HepG2 (cell line): ENCODE data around the gene GPR158. TPM values are rescaled to one million over a fixed set of nuclear protein-coding genes. Genes with fewer than 3 reads are reported as not detected.

Experiments used
- ATAC-seq: fragments of 200-7000 bp; cut with Tn5 transposase; 3 replicates; pipeline ENCODE4 v1.9.1; 2020; ENCODE audit warnings: mild to moderate bottlenecking, moderate library complexity
- BruUV-seq: library from RNA; stranded (reverse); fragments of 400-500 nt; replicated peaks from 2 replicates; lab custom pipeline; 2021; lab: Mats Ljungman, UMichigan
- CTCF ChIA-PET: fragments of 300-600 bp; formaldehyde crosslinking; extraction: SDS; loops from one replicate; lab custom pipeline; 2021; ENCODE audit warnings: low total read pairs, inconsistent platforms, low intra/inter-chr PET ratio; lab: Yijun Ruan, JAX
- POLR2A ChIA-PET: fragments of 350-600 bp; sonication (Branson Sonifier 250); formaldehyde crosslinking; loops from one replicate; lab custom pipeline; 2020; ENCODE audit warnings: antibody characterized with exemption, inconsistent platforms; lab: Yijun Ruan, JAX
- DNase-seq: peaks from one replicate; pipeline ENCODE4 v3.0.0-alpha.2; 2015; ENCODE audit warnings: low spot score
- FAIRE-seq: peaks from 3 replicates; lab custom pipeline; 2011; peaks lifted over from hg19 to GRCh38; lab: Jason Lieb, UNC
- H2AFZ ChIP-seq: one replicate; pipeline ENCODE4 v1.6.1; 2011; ENCODE audit warnings: low read length, inconsistent platforms
- H3K27ac ChIP-seq: fragments of 300-600 bp; 3 replicates; pipeline ENCODE4 v1.8.0; 2011; ENCODE audit warnings: mixed run types, mild to moderate bottlenecking, mixed read lengths, low read length, inconsistent platforms; ENCODE audit not compliant: insufficient read depth; ENCODE audit errors: extremely low read length
- H3K27me3 ChIP-seq, 2 experiments: fragments of 200-600 bp in 1 of 2; 2 replicates in 1 of 2; 3 replicates in 1 of 2; pipeline versions ENCODE4 v1.6.0 to v1.8.0; 2011; ENCODE audit warnings: low read length in 2 of 2, mild to moderate bottlenecking in 2 of 2, moderate library complexity in 2 of 2, inconsistent platforms in 1 of 2; ENCODE audit not compliant: insufficient read depth in 2 of 2, control insufficient read depth in 1 of 2
- H3K36me3 ChIP-seq, 2 experiments: fragments of 200-600 bp in 1 of 2; replicated peaks in 1 of 2; 2 replicates in 1 of 2; 3 replicates in 1 of 2; pipeline versions ENCODE4 v1.5.1 to v1.8.0; 2011; ENCODE audit warnings: low read length in 2 of 2, inconsistent platforms in 1 of 2; ENCODE audit not compliant: insufficient read depth in 2 of 2, control insufficient read depth in 1 of 2
- H3K4me1 ChIP-seq: 2 replicates; pipeline ENCODE4 v1.5.1; 2012; ENCODE audit warnings: low read length, inconsistent platforms; ENCODE audit not compliant: insufficient read depth
- H3K4me2 ChIP-seq: 2 replicates; pipeline ENCODE4 v1.6.0; 2011; ENCODE audit warnings: low read depth, low read length, inconsistent platforms
- H3K4me3 ChIP-seq, 3 experiments: fragments of 200-600 bp in 1 of 3; sonication (generic), shearing (Covaris generic) in 1 of 3; replicated peaks in 1 of 3; 2 replicates each; pipeline ENCODE4 v1.5.1; 2011 to 2016; ENCODE audit warnings: low read length in 3 of 3, inconsistent platforms in 2 of 3, low read depth in 2 of 3, mild to moderate bottlenecking in 2 of 3, control low read depth in 1 of 3, mixed read lengths in 1 of 3; ENCODE audit not compliant: insufficient read depth in 1 of 3
- H3K79me2 ChIP-seq: one replicate; pipeline ENCODE4 v1.6.1; 2011; ENCODE audit warnings: low read length, inconsistent platforms; ENCODE audit not compliant: insufficient read depth
- H3K9ac ChIP-seq: 2 replicates; pipeline ENCODE4 v1.6.0; 2011; ENCODE audit warnings: mild to moderate bottlenecking, low read depth, low read length, inconsistent platforms; ENCODE audit not compliant: insufficient read depth
- H3K9me3 ChIP-seq: 2 replicates; pipeline ENCODE4 v1.5.1; 2012; ENCODE audit warnings: mild to moderate bottlenecking, low read length
- H4K20me1 ChIP-seq: 2 replicates; pipeline ENCODE4 v1.6.0; 2011; ENCODE audit warnings: inconsistent platforms, mild to moderate bottlenecking, low read length, moderate library complexity; ENCODE audit not compliant: insufficient read depth
- AHR ChIP-seq: IDR thresholded peaks from 2 replicates; pipeline ENCODE4 v1.6.1; 2018; ENCODE audit warnings: missing genetic modification reagents, missing compliant biosample characterization
- HDAC6 ChIP-seq: fragments of 200-600 bp; sonication (generic); IDR thresholded peaks from 2 replicates; pipeline ENCODE4 v1.7.0; 2017; ENCODE audit warnings: mild to moderate bottlenecking, antibody characterized with exemption, low read length, low read depth
- HNRNPH1 ChIP-seq: fragments of 200-400 bp; formaldehyde crosslinking; optimal IDR thresholded peaks from 2 replicates; pipeline ENCODE3; 2017; ENCODE audit warnings: mild to moderate bottlenecking, low read depth, low read length
- JUN ChIP-seq: sonication (generic); formaldehyde crosslinking; IDR thresholded peaks from 2 replicates; pipeline ENCODE4 v1.4.0; 2020; ENCODE audit warnings: mild to moderate bottlenecking, missing genetic modification reagents
- KLF11 ChIP-seq: IDR thresholded peaks from 2 replicates; pipeline ENCODE4 v1.6.1; 2016; ENCODE audit warnings: missing compliant biosample characterization
- MATR3 ChIP-seq: sonication (generic); formaldehyde crosslinking; IDR thresholded peaks from 2 replicates; pipeline ENCODE4 v1.4.0; 2020; ENCODE audit warnings: missing genetic modification reagents
- MXD1 ChIP-seq: sonication (generic); formaldehyde crosslinking; IDR thresholded peaks from 2 replicates; pipeline ENCODE4 v1.4.0; 2020; ENCODE audit warnings: mild to moderate bottlenecking, missing genetic modification reagents
- PLRG1 ChIP-seq: fragments of 450-650 bp; conservative IDR thresholded peaks from 2 replicates; pipeline ENCODE4 v1.6.1; 2016
- SOX5 ChIP-seq: IDR thresholded peaks from 2 replicates; pipeline ENCODE4 v1.6.1; 2016; ENCODE audit warnings: borderline replicate concordance
- STAT6 ChIP-seq: sonication (generic); formaldehyde crosslinking; IDR thresholded peaks from 2 replicates; pipeline ENCODE4 v1.4.0; 2020; ENCODE audit warnings: missing genetic modification reagents, mild to moderate bottlenecking, borderline replicate concordance
- ZFP36 ChIP-seq: fragments of 150-350 bp; IDR thresholded peaks from 2 replicates; pipeline ENCODE4 v1.6.1; 2018; ENCODE audit warnings: borderline replicate concordance, low read length, low read depth; ENCODE audit not compliant: partially characterized antibody
- ZFP37 ChIP-seq: sonication (generic); formaldehyde crosslinking; IDR thresholded peaks from 2 replicates; pipeline ENCODE4 v1.4.0; 2020; ENCODE audit warnings: missing genetic modification reagents, borderline replicate concordance
- ZFP62 ChIP-seq: sonication (generic); formaldehyde crosslinking; IDR thresholded peaks from 2 replicates; pipeline ENCODE4 v1.4.0; 2020; ENCODE audit warnings: missing genetic modification reagents
- ZFYVE20 ChIP-seq: sonication (generic); formaldehyde crosslinking; IDR thresholded peaks from 2 replicates; pipeline ENCODE4 v1.8.0; 2023; ENCODE audit warnings: low read depth, mild to moderate bottlenecking, moderate library complexity, missing genetic modification reagents, borderline replicate concordance
- ZNF205 ChIP-seq: IDR thresholded peaks from 2 replicates; pipeline ENCODE4 v1.6.1; 2018; ENCODE audit warnings: missing biosample characterization, missing genetic modification reagents
- ZNF256 ChIP-seq: sonication (generic); formaldehyde crosslinking; conservative IDR thresholded peaks from 2 replicates; pipeline ENCODE4 v1.4.0; 2020; ENCODE audit warnings: missing genetic modification reagents
- ZNF3 ChIP-seq: IDR thresholded peaks from 2 replicates; pipeline ENCODE4 v1.7.0; 2017; ENCODE audit warnings: inconsistent platforms
- ZNF501 ChIP-seq: sonication (generic); formaldehyde crosslinking; IDR thresholded peaks from 2 replicates; pipeline ENCODE4 v1.5.1; 2020; ENCODE audit warnings: mild to moderate bottlenecking, moderate library complexity, missing genetic modification reagents
- ZNF512 ChIP-seq: sonication (generic); formaldehyde crosslinking; IDR thresholded peaks from 2 replicates; pipeline ENCODE4 v1.4.0; 2020; ENCODE audit warnings: mild to moderate bottlenecking, missing genetic modification reagents
- ZNF674 ChIP-seq: sonication (generic); formaldehyde crosslinking; IDR thresholded peaks from 2 replicates; pipeline ENCODE4 v1.5.0; 2020; ENCODE audit warnings: low read depth, mild to moderate bottlenecking, missing genetic modification reagents
- ZNF850 ChIP-seq: sonication (generic); formaldehyde crosslinking; conservative IDR thresholded peaks from 2 replicates; pipeline ENCODE4 v1.9.0; 2021; ENCODE audit warnings: mild to moderate bottlenecking, missing genetic modification reagents
- ZSCAN30 ChIP-seq: sonication (generic); formaldehyde crosslinking; IDR thresholded peaks from 2 replicates; pipeline ENCODE4 v1.5.0; 2020; ENCODE audit warnings: mild to moderate bottlenecking, missing genetic modification reagents
- WGBS: methylation state at CpG from one replicate; pipeline ENCODE4 v1.1.6; 2017; ENCODE audit warnings: low lambda C conversion rate; 5-methylcytosine and 5-hydroxymethylcytosine counted together
- in situ Hi-C: cut with HindIII; loops from 2 replicates; pipeline ENCODE4 v1.10.0; 2017; ENCODE audit warnings: low pct_unique_long_range_greater_than_20kb; ENCODE audit not compliant: extremely low pct_ligation_motif_present
- intact Hi-C: fragments of 100-400 bp; cut with micrococcal nuclease; formaldehyde crosslinking; loops from one replicate; pipeline ENCODE4 v1.10.0; 2022; ENCODE audit not compliant: unreplicated experiment
- polyA plus RNA-seq, 8 experiments: library from polyadenylated mRNA; depleted of rRNA in 3 of 8; stranded (reverse) in 7 of 8; unstranded in 1 of 8; fragments of >200 nt; fragmentation: Illumina TruSeq in 4 of 8; extraction: Trizol in 4 of 8; gene quantifications; 2 replicates each; pipeline versions ENCODE4 v1.2.1 to v1.2.3, GENCODE V29; 2011 to 2016; ENCODE audit warnings: low read depth in 4 of 8, missing spikeins in 1 of 8, mixed read lengths in 1 of 8; ENCODE audit not compliant: insufficient read depth in 1 of 8
- total RNA-seq, 5 experiments: library from RNA; depleted of rRNA; stranded (reverse); fragments of >200 nt; fragmentation: Illumina TruSeq; extraction: Trizol; gene quantifications; 2 replicates each; pipeline ENCODE4 v1.2.3, GENCODE V29; 2016; ENCODE audit warnings: low read depth in 1 of 5
- TF ChIP-seq, protein P1 (sequence below): sonication (generic); formaldehyde crosslinking; IDR thresholded peaks from 2 replicates; pipeline ENCODE4 v1.4.0; 2020; ENCODE audit warnings: mild to moderate bottlenecking, missing genetic modification reagents

The GPR158 gene
- total and polyA plus RNA-seq, 2 of the 13 experiments (the other 11 are each of a cell fraction or from before 2014, with no cell fraction given), result not detected

GRCh38 chr10:25263931-25264330 lies 89.1 kb downstream of the GPR158 start (continued):
- TF ChIP-seq STAT6 (CRISPR knock-in tag), result no peak
- TF ChIP-seq KLF11 (CRISPR knock-in tag), result no peak
- TF ChIP-seq SOX5 (CRISPR knock-in tag), result no peak
- TF ChIP-seq ZNF205 (CRISPR knock-in tag), result no peak
- TF ChIP-seq ZFP37 (CRISPR knock-in tag), result no peak
- no peak for TF ChIP-seq PLRG1
- no peak for TF ChIP-seq ZNF850 (CRISPR knock-in tag)
- no peak for TF ChIP-seq MATR3
- TF ChIP-seq ZNF501 (CRISPR knock-in tag), result no peak
- TF ChIP-seq HDAC6, result no peak
- TF ChIP-seq MXD1 (CRISPR knock-in tag), result no peak
- no peak for TF ChIP-seq ZFP62 (CRISPR knock-in tag)

DNA sequence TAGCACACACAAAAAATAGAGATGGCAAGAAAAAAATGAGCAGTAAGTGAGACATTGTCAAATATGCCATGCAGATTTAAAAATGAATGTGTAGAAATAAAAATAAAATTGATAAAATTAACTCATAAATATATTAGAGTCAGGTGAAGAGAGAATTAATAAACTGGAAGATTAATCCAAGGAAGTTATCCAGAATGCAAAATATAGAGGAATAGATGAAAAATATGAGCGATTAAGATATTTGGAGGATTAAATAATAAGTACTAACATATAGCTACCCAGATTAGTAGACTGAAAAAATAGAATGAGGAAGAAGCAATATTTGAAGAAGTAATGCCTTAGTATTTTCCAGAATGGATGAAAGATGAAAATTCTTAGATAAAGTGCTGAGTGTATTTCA lies 103.4 kb downstream of the GPR158 start:
- Histone ChIP-seq H3K36me3 (no peaks in the 10 kb centered on the region), H4K20me1 (no peaks in the 10 kb centered on the region), H3K4me1 (no peaks in the 10 kb centered on the region), H3K27ac (no peak overlapping the region), H3K4me3 (no peak overlapping the region), H3K9ac (no peak overlapping the region), H3K9me3 (peaks cover 8% of the 10 kb centered on the region), H3K27me3 (no peaks in the 10 kb centered on the region), H2AFZ (no peak overlapping the region), H3K79me2 (no peaks in the 10 kb centered on the region), H3K4me2 (no peak overlapping the region)
- no peak for DNase-seq
- ATAC-seq, result no peak
- no TSS peak for BruUV-seq
- in situ Hi-C loops, result no loop called here
- no peak for FAIRE-seq
- ChIA-PET CTCF (no interaction called here), POLR2A (no interaction called here)
- WGBS, result 0% methylated on average over 1 of the region's 1 CpG
- intact Hi-C loops, result no loop called here
- TF ChIP-seq ZSCAN30 (CRISPR knock-in tag) (no peak), ZNF256 (CRISPR knock-in tag) (no peak), JUN (no peak), ZNF674 (CRISPR knock-in tag) (no peak), AHR (CRISPR knock-in tag) (no peak), HNRNPH1 (no peak), ZNF512 (CRISPR knock-in tag) (no peak), ZFP36 (no peak), ZFYVE20 (no peak), ZNF3 (CRISPR knock-in tag) (no peak)
- TF ChIP-seq, protein P1, sequence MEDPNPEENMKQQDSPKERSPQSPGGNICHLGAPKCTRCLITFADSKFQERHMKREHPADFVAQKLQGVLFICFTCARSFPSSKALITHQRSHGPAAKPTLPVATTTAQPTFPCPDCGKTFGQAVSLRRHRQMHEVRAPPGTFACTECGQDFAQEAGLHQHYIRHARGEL, result no peak
